HCT116 (cell line): ENCODE measurements around the gene CDK2AP2. TPM values are rescaled to one million over a fixed set of nuclear protein-coding genes. Genes with fewer than 3 reads are reported as not detected.

Experiments
- ATAC-seq: fragments of 200-7000 bp; cut with Tn5 transposase; 2 replicates; pipeline ENCODE4 v1.9.1; 2020; ENCODE audit warnings: mild to moderate bottlenecking, moderate library complexity
- BruUV-seq: library from RNA; stranded (reverse); fragments of 400-500 nt; replicated peaks from 2 replicates; lab custom pipeline; 2021; lab: Mats Ljungman, UMichigan
- CTCF ChIA-PET: fragments of 300-600 bp; sonication (Branson Sonifier 250); formaldehyde crosslinking; loops from one replicate; lab custom pipeline; 2021; ENCODE audit warnings: antibody characterized with exemption; lab: Charles Lee
- POLR2A ChIA-PET: fragments of 300-600, 350-600 bp; sonication (Branson Sonifier 250); formaldehyde crosslinking; loops from one replicate; lab custom pipeline; 2021; ENCODE audit warnings: antibody characterized with exemption; lab: Charles Lee
- RAD21 ChIA-PET, 2 experiments: fragments of 300-600 bp; sonication (Branson Sonifier 250); formaldehyde crosslinking; loops; one replicate each; lab custom pipeline; 2023; ENCODE audit warnings: low total read pairs in 2 of 2; ENCODE audit not compliant: uncharacterized antibody in 2 of 2, unreplicated experiment in 2 of 2, low non-redundant PET in 1 of 2; lab: Charles Lee
- DNase-seq: peaks from one replicate; pipeline ENCODE4 v3.0.0-alpha.2; 2010; ENCODE audit warnings: low read depth, low spot score
- H2AFZ ChIP-seq: fragments of 200-600 bp; shearing (Covaris generic), sonication (generic); 2 replicates; pipeline ENCODE4 v1.6.1; 2017; ENCODE audit warnings: low read depth, mixed run types, mixed read lengths, antibody characterized with exemption, low read length; ENCODE audit not compliant: poor library complexity, severe bottlenecking
- H3K27ac ChIP-seq: 2 replicates; pipeline ENCODE4 v1.5.1; 2012; ENCODE audit warnings: low read depth, low read length
- H3K27me3 ChIP-seq: fragments of 200-600 bp; sonication (generic); 2 replicates; pipeline ENCODE4 v1.6.1; 2016; ENCODE audit warnings: mixed run types, low read length, mixed read lengths; ENCODE audit not compliant: insufficient read depth
- H3K36me3 ChIP-seq, 2 experiments: fragments of 200-500 bp in 1 of 2; fragments of 200-600 bp in 1 of 2; sonication (Bioruptor generic) in 1 of 2; sonication (generic) in 1 of 2; 2 replicates each; pipeline versions ENCODE4 v1.5.1 to v1.6.1; 2014 to 2016; ENCODE audit warnings: low read length in 2 of 2, inconsistent platforms in 1 of 2, mixed read lengths in 1 of 2, mixed run types in 1 of 2; ENCODE audit not compliant: insufficient read depth in 2 of 2, control insufficient read depth in 1 of 2
- H3K4me1 ChIP-seq, 2 experiments: fragments of 200-600 bp in 1 of 2; sonication (generic) in 1 of 2; 2 replicates each; pipeline versions ENCODE4 v1.5.1 to v1.6.1; 2012 to 2017; ENCODE audit warnings: low read length in 2 of 2, inconsistent platforms in 1 of 2, mild to moderate bottlenecking in 1 of 2, mixed read lengths in 1 of 2, mixed run types in 1 of 2, moderate library complexity in 1 of 2; ENCODE audit not compliant: insufficient read depth in 2 of 2, control insufficient read depth in 1 of 2
- H3K4me2 ChIP-seq: fragments of 200-600 bp; sonication (generic); 2 replicates; pipeline ENCODE4 v1.6.1; 2017; ENCODE audit warnings: mixed run types, low read length, mixed read lengths
- H3K4me3 ChIP-seq, 2 experiments: fragments of 200-600 bp in 1 of 2; sonication (generic) in 1 of 2; replicated peaks in 1 of 2; 2 replicates each; pipeline ENCODE4 v1.5.1; 2011 to 2016; ENCODE audit warnings: low read length in 2 of 2, control low read depth in 1 of 2, low read depth in 1 of 2, mild to moderate bottlenecking in 1 of 2, mixed read lengths in 1 of 2, mixed run types in 1 of 2
- H3K79me2 ChIP-seq: fragments of 200-600 bp; sonication (generic); 2 replicates; pipeline ENCODE4 v1.6.1; 2017; ENCODE audit warnings: mild to moderate bottlenecking, mixed run types, low read length, moderate library complexity, mixed read lengths; ENCODE audit not compliant: insufficient read depth
- H3K9ac ChIP-seq: fragments of 200-600 bp; sonication (generic); 2 replicates; pipeline ENCODE4 v1.6.1; 2016; ENCODE audit warnings: low read length, mixed read lengths
- H3K9me2 ChIP-seq: fragments of 200-600 bp; sonication (generic), shearing (Covaris generic); 2 replicates; pipeline ENCODE4 v1.6.1; 2017; ENCODE audit warnings: mixed run types, mild to moderate bottlenecking, moderate library complexity; ENCODE audit not compliant: insufficient read depth
- H3K9me3 ChIP-seq, 2 experiments: fragments of 200-500 bp in 1 of 2; fragments of 200-600 bp in 1 of 2; sonication (Bioruptor generic) in 1 of 2; sonication (generic) in 1 of 2; 2 replicates each; pipeline ENCODE4 v1.6.1; 2014 to 2017; ENCODE audit warnings: low read length in 2 of 2, mixed read lengths in 2 of 2, inconsistent platforms in 1 of 2, low read depth in 1 of 2, mild to moderate bottlenecking in 1 of 2, mixed run types in 1 of 2, moderate library complexity in 1 of 2; ENCODE audit not compliant: control insufficient read depth in 1 of 2, insufficient read depth in 1 of 2
- H4K20me1 ChIP-seq: fragments of 200-600 bp; sonication (generic), shearing (Covaris generic); 2 replicates; pipeline ENCODE4 v1.6.1; 2017; ENCODE audit warnings: mixed run types, mild to moderate bottlenecking, moderate library complexity; ENCODE audit not compliant: insufficient read depth
- ATF3 ChIP-seq: IDR thresholded peaks from 2 replicates; pipeline ENCODE4 v1.6.1; 2012
- CBX3 ChIP-seq: IDR thresholded peaks from 2 replicates; pipeline ENCODE4 v1.6.1; 2012; ENCODE audit warnings: low read depth
- CEBPB ChIP-seq: IDR thresholded peaks from 2 replicates; pipeline ENCODE4 v1.6.1; 2012; ENCODE audit warnings: low read depth
- CTCF ChIP-seq, 3 experiments: fragments of 200-600 bp in 1 of 3; sonication (generic) in 1 of 3; IDR thresholded peaks in 2 of 3; conservative IDR thresholded peaks in 1 of 3; 2 replicates each; pipeline ENCODE4 v1.5.1; 2012 to 2017; ENCODE audit warnings: low read depth in 2 of 3, low read length in 2 of 3, antibody characterized with exemption in 1 of 3, borderline replicate concordance in 1 of 3, control low read depth in 1 of 3, mild to moderate bottlenecking in 1 of 3, mixed read lengths in 1 of 3, mixed run types in 1 of 3, moderate library complexity in 1 of 3; ENCODE audit not compliant: insufficient read depth in 1 of 3
- EGR1 ChIP-seq: IDR thresholded peaks from 2 replicates; pipeline ENCODE4 v1.6.1; 2012; ENCODE audit warnings: low read depth
- EZH2 ChIP-seq: fragments of 200-600 bp; sonication (generic); IDR thresholded peaks from 2 replicates; pipeline ENCODE4 v1.6.1; 2017; ENCODE audit warnings: antibody characterized with exemption, mixed run types
- EZH2phosphoT487 ChIP-seq: fragments of 200-600 bp; IDR thresholded peaks from 2 replicates; pipeline ENCODE4 v1.6.1; 2018; ENCODE audit warnings: antibody characterized with exemption, borderline replicate concordance
- FOSL1 ChIP-seq: IDR thresholded peaks from 2 replicates; pipeline ENCODE4 v1.6.1; 2012; ENCODE audit warnings: low read depth
- JUND ChIP-seq: IDR thresholded peaks from 2 replicates; pipeline ENCODE4 v1.6.1; 2012
- MAX ChIP-seq: IDR thresholded peaks from 2 replicates; pipeline ENCODE4 v1.6.1; 2012
- REST ChIP-seq: IDR thresholded peaks from 2 replicates; pipeline ENCODE4 v1.6.1; 2012; ENCODE audit warnings: low read depth
- SIN3A ChIP-seq: IDR thresholded peaks from 2 replicates; pipeline ENCODE4 v1.6.1; 2012; ENCODE audit warnings: low read depth
- SP1 ChIP-seq: IDR thresholded peaks from 2 replicates; pipeline ENCODE4 v1.6.1; 2012; ENCODE audit warnings: low read depth
- SRF ChIP-seq: IDR thresholded peaks from 2 replicates; pipeline ENCODE4 v1.6.1; 2012; ENCODE audit warnings: low read depth
- TCF7L2 ChIP-seq: IDR thresholded peaks from 2 replicates; pipeline ENCODE4 v1.7.0; 2011; ENCODE audit warnings: borderline replicate concordance, inconsistent platforms; ENCODE audit not compliant: insufficient read depth, insufficient read length; ENCODE audit errors: extremely low read depth
- YY1 ChIP-seq: IDR thresholded peaks from 2 replicates; pipeline ENCODE4 v1.6.1; 2011; ENCODE audit warnings: low read length, low read depth, moderate library complexity, mild to moderate bottlenecking; ENCODE audit not compliant: insufficient replicate concordance; ENCODE audit errors: extremely low read depth
- ZBTB33 ChIP-seq: IDR thresholded peaks from 2 replicates; pipeline ENCODE4 v1.6.1; 2011; ENCODE audit warnings: mild to moderate bottlenecking, low read length, moderate library complexity; ENCODE audit not compliant: insufficient replicate concordance; ENCODE audit errors: extremely low read depth
- ZFX ChIP-seq: fragments of 450-650 bp; IDR thresholded peaks from 2 replicates; pipeline ENCODE4 v1.6.1; 2017
- ZNF274 ChIP-seq: fragments of 200-500 bp; sonication (Bioruptor generic); IDR thresholded peaks from 2 replicates; pipeline ENCODE4 v1.6.1; 2014; ENCODE audit warnings: mild to moderate bottlenecking, low read depth, low read length, inconsistent platforms
- intact Hi-C: fragments of 100-400 bp; cut with micrococcal nuclease; formaldehyde crosslinking; loops from 2 replicates; pipeline ENCODE4 v1.10.0; 2022
- total RNA-seq: library from RNA; stranded (reverse); gene quantifications from one replicate; pipeline ENCODE4 v1.2.1, GENCODE V29; 2021; ENCODE audit not compliant: unreplicated experiment

Gene CDK2AP2
- total RNA-seq, 1 experiment from 2014 or later = 53.6 TPM

GRCh38 chr11:67556244-67556643, 48.3 kb upstream of the CDK2AP2 start:
- H3K4me2 ChIP-seq = no peak overlapping the region
- no peak overlapping the region for H2AFZ ChIP-seq
- no peak for TF ChIP-seq CEBPB
- no peak for TF ChIP-seq ZFX
- no peak for TF ChIP-seq CTCF (IDR thresholded peaks at IDR 0.05 in 2 of 3, conservative IDR thresholded peaks at IDR 0.05 in 1 of 3; ENCODE audit: borderline replicate concordance in 1 of 3, insufficient read depth in 1 of 3, low read depth in 2 of 3, low read length in 2 of 3)
- TF ChIP-seq FOSL1 = no peak
- TF ChIP-seq ZBTB33 = no peak
- no peak for TF ChIP-seq EGR1
- TF ChIP-seq SIN3A = no peak
- no peak for TF ChIP-seq SP1
- no peak for TF ChIP-seq JUND
- no peak for TF ChIP-seq REST
- TF ChIP-seq ATF3 = no peak
- no peak for TF ChIP-seq EZH2phosphoT487
- TF ChIP-seq SRF = no peak
- no peak for TF ChIP-seq ZNF274
- TF ChIP-seq EZH2 = no peak
- TF ChIP-seq TCF7L2 = no peak
- no peak for TF ChIP-seq YY1
- TF ChIP-seq CBX3 = no peak
- TF ChIP-seq MAX = no peak
- TF ChIP-seq, all 23 proteins: peak for 0
- no peak overlapping the region for H3K4me3 ChIP-seq
- RAD21 ChIA-PET = no interaction called here
- H3K4me1 ChIP-seq = no peaks in the 10 kb centered on the region
- intact Hi-C loops = no loop called here
- H3K27ac ChIP-seq = no peak overlapping the region
- H3K36me3 ChIP-seq = no peaks in the 10 kb centered on the region
- POLR2A ChIA-PET = no interaction called here
- H3K79me2 ChIP-seq = no peaks in the 10 kb centered on the region
- no peak for ATAC-seq
- H3K9me3 ChIP-seq = no peaks in the 10 kb centered on the region; a peak in 1 of 4 replicates
- H4K20me1 ChIP-seq = no peaks in the 10 kb centered on the region
- CTCF ChIA-PET = interaction anchor here (0.7 kb wide), 1 partner anchor 7 kb away, joined by 3 read pairs; no protein-coding TSS in a partner anchor
- DNase-seq = no peak
- H3K27me3 ChIP-seq = no peaks in the 10 kb centered on the region
- BruUV-seq = no TSS peak
- no peak overlapping the region for H3K9ac ChIP-seq
- H3K9me2 ChIP-seq = no peaks in the 10 kb centered on the region
